Measurements from ENCODE around the gene HCLS1.

The HCLS1 gene

GRCh38 chr3:121660356-121661171 lies at the start of gene HCLS1:
Gene HCLS1 (minus strand): TSS chr3:121660903. CDS start chr3:121658347, 2,556 bp downstream.
- FAIRE-seq: no peak
- DNase-seq (ENCODE audit: insufficient read length, low spot score): no peak
- TF ChIP-seq, protein P1, sequence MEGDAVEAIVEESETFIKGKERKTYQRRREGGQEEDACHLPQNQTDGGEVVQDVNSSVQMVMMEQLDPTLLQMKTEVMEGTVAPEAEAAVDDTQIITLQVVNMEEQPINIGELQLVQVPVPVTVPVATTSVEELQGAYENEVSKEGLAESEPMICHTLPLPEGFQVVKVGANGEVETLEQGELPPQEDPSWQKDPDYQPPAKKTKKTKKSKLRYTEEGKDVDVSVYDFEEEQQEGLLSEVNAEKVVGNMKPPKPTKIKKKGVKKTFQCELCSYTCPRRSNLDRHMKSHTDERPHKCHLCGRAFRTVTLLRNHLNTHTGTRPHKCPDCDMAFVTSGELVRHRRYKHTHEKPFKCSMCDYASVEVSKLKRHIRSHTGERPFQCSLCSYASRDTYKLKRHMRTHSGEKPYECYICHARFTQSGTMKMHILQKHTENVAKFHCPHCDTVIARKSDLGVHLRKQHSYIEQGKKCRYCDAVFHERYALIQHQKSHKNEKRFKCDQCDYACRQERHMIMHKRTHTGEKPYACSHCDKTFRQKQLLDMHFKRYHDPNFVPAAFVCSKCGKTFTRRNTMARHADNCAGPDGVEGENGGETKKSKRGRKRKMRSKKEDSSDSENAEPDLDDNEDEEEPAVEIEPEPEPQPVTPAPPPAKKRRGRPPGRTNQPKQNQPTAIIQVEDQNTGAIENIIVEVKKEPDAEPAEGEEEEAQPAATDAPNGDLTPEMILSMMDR (IDR thresholded peaks at IDR 0.05; ENCODE audit: insufficient read depth, missing control alignments): no peak

DNA sequence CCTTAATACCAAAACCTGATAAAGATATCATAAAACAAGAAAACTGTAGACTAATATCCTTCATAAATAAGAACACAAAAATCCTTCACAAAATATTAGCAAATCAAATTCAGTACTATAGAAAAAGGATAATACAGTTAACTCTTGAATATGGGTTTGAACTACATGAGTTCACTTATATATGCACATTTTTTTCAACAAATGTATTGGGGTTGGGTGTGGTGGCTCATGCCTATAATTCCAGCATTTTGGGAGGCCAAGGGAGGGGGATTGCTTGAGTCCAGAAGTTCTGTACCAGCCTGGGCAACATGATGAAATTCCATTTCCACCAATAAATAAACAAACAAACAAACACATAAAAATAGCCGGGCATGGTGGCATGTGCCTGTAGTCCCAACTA lies 49.6 kb upstream of the HCLS1 start:
- TF ChIP-seq, protein P1 (IDR thresholded peaks at IDR 0.05; ENCODE audit: insufficient read depth, missing control alignments): no peak
- DNase-seq (ENCODE audit: insufficient read length, low spot score) (no peak), FAIRE-seq (no peak)

DNA sequence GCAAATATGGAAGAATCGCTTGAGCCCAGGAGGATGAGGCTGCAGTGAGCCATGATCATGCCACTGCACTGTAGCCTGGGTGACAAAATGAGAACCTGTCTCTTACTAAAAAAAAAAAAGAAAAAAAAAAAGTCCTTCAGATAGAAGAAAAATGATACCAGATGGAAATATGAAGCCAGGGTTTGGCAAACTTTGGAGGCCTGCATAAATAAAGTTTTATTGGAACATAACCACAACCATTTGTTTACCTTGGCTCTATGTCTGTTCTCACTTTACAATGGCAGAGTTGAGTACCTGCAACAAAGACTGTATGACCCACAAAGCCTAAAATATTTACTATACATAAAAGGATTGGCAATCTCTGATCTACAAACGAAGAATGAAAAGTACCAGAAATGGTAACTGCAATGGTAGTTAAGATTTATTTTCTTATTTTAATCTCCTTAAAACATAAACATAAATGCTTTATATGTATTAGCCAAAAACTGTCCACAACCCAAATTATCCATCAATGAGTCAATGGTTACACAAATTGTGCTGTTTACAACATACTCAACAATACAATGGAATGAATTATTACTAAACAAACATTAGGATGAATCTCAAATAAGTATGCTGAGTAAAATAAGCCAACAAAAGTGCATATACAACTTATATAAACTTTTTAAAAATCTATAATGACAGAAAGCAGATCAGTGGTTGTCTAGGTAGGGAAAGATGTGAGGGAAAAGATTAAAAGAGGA lies 47.0 kb upstream of the HCLS1 start:
- TF ChIP-seq, protein P1 (IDR thresholded peaks at IDR 0.05; ENCODE audit: insufficient read depth, missing control alignments): no peak
- DNase-seq (ENCODE audit: insufficient read length, low spot score) (no peak), FAIRE-seq (no peak)

- no peak for FAIRE-seq
- no peak for DNase-seq (ENCODE audit: insufficient read length, low spot score)
- TF ChIP-seq, protein P1 (IDR thresholded peaks at IDR 0.05; ENCODE audit: insufficient read depth, missing control alignments): no peak
Observed at GRCh38 chr3:121705541-121705940, 44.8 kb upstream of the HCLS1 start.

DNA sequence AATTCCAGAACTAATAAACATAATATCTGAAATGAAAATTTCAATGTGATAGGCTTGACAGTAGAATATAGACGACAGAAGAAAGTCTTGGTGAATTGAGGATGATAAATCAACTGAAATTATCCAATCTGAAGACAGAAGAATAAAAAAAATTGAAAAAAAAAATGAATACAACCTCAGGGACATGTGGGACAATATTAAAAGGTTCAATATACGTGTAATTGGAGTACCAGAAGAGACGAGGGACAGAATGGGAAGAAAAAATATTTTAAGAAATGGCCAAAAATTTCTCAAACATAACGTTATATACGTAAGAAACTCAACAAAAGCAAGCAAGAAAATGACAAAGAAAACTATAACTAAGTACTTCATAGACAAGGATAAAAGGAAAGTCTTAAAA lies 43.3 kb upstream of the HCLS1 start:
- DNase-seq (ENCODE audit: insufficient read length, low spot score): no peak
- TF ChIP-seq, protein P1 (IDR thresholded peaks at IDR 0.05; ENCODE audit: insufficient read depth, missing control alignments): no peak
- FAIRE-seq: no peak

DNA sequence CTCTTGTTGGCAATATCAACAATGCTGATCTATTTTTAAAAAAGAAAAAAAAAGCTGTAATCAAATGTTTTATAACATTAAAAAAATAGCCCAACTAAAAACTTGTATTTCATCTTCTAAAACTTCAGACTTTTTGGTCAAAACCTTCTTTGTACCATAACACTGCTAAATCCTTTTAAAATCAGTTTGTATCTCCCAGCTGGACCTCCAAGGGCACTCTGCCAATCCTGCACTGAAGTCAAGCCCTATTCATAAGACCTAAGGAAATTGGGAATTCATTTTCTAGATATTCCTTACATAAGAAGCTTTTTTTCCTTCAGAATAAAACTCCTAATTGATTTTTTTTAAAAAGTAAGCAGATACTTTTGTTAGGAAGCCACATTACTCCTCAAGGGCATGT lies 38.2 kb upstream of the HCLS1 start:
- DNase-seq (ENCODE audit: insufficient read length, low spot score) (no peak), FAIRE-seq (no peak)
- TF ChIP-seq, protein P1 (IDR thresholded peaks at IDR 0.05; ENCODE audit: insufficient read depth, missing control alignments): no peak

DNA sequence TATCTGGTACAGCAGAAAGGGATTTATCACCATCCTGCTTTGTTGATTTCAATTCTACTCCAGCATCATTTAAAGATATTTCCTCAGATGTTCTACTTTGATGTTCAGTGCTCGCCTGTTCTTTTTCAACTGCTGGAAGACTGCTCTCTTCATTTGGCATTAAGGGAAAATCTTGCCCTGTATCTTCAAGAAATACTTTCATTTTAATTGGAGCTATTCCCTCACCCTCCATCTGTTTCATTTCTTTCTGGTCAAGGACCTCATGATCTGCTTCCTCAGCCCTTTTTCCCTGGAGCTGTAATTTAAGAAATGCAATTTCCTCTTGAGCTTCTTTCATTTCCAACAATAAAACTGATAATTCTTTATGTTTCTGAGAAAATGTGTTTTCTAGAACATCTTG lies 37.8 kb upstream of the HCLS1 start:
- TF ChIP-seq, protein P1 (IDR thresholded peaks at IDR 0.05; ENCODE audit: insufficient read depth, missing control alignments): no peak
- FAIRE-seq (peak; percentile 51), DNase-seq (ENCODE audit: insufficient read length, low spot score) (no peak)

All from D721Med (cell line).